WTC11 (cell line): ENCODE measurements around the gene GARIN3. TPM values are rescaled to one million over a fixed set of nuclear protein-coding genes. Genes with fewer than 3 reads are reported as not detected.

Experiments used
- ATAC-seq: fragments of 200-7000 bp; cut with Tn5 transposase; 2 replicates; pipeline ENCODE4 v1.10.0; 2021; ENCODE audit warnings: mild to moderate bottlenecking, moderate library complexity
- CTCF ChIA-PET: fragments of 300-600 bp; sonication (Branson Sonifier 250); formaldehyde crosslinking; loops from one replicate; lab custom pipeline; 2021; ENCODE audit warnings: antibody characterized with exemption; lab: Charles Lee
- POLR2A ChIA-PET: fragments of 350-600 bp; sonication (Branson Sonifier 250); formaldehyde crosslinking; loops from one replicate; lab custom pipeline; 2021; ENCODE audit warnings: antibody characterized with exemption; lab: Charles Lee
- DNase-seq: peaks from one replicate; pipeline ENCODE4 v3.0.0; 2021; ENCODE audit warnings: low spot score
- H3K27ac Mint-ChIP-seq: 2 replicates; pipeline ENCODE4 v1.8.0; 2021; ENCODE audit warnings: mixed read lengths
- H3K27me3 Mint-ChIP-seq: 2 replicates; pipeline ENCODE4 v1.8.0; 2021; ENCODE audit warnings: low read depth, mild to moderate bottlenecking, moderate library complexity, mixed read lengths
- H3K36me3 Mint-ChIP-seq: 2 replicates; pipeline ENCODE4 v1.8.0; 2021; ENCODE audit warnings: mixed read lengths
- H3K4me1 Mint-ChIP-seq: 2 replicates; pipeline ENCODE4 v1.8.0; 2022; ENCODE audit warnings: mixed read lengths
- H3K4me3 Mint-ChIP-seq: 2 replicates; pipeline ENCODE4 v1.8.0; 2021; ENCODE audit warnings: mild to moderate bottlenecking, moderate library complexity, mixed read lengths
- H3K9me3 Mint-ChIP-seq: 2 replicates; pipeline ENCODE4 v1.8.0; 2021; ENCODE audit warnings: mixed read lengths
- FOXJ3 ChIP-seq: sonication (generic); formaldehyde crosslinking; IDR thresholded peaks from 2 replicates; pipeline ENCODE4 v1.9.0; 2021; ENCODE audit warnings: missing genetic modification reagents, mild to moderate bottlenecking, borderline replicate concordance
- IRF2 ChIP-seq: sonication (generic); formaldehyde crosslinking; IDR thresholded peaks from 2 replicates; pipeline ENCODE4 v1.8.0; 2022; ENCODE audit warnings: low read depth, missing genetic modification reagents, borderline replicate concordance
- ZBTB21 ChIP-seq: sonication (generic); formaldehyde crosslinking; IDR thresholded peaks from 2 replicates; pipeline ENCODE4 v1.8.1; 2023; ENCODE audit warnings: mild to moderate bottlenecking, missing genetic modification reagents, borderline replicate concordance
- ZNF138 ChIP-seq: sonication (generic); formaldehyde crosslinking; conservative IDR thresholded peaks from 2 replicates; pipeline ENCODE4 v1.8.1; 2022; ENCODE audit warnings: mild to moderate bottlenecking, moderate library complexity, missing genetic modification reagents
- total RNA-seq: library from RNA; stranded (reverse); gene quantifications from 3 replicates; pipeline ENCODE4 v1.2.3, GENCODE V29; 2021
- TF ChIP-seq, protein P1 (sequence below): fragments of 250-450 bp; sonication (Bioruptor Pico); IDR thresholded peaks from 2 replicates; pipeline ENCODE4 v1.8.0; 2021; ENCODE audit warnings: mild to moderate bottlenecking
- TF ChIP-seq, protein P2 (sequence below): sonication (generic); formaldehyde crosslinking; IDR thresholded peaks from 2 replicates; pipeline ENCODE4 v1.8.0; 2022; ENCODE audit warnings: mild to moderate bottlenecking, missing genetic modification reagents
- TF ChIP-seq, protein P3 (sequence below): sonication (generic); formaldehyde crosslinking; IDR thresholded peaks from 2 replicates; pipeline ENCODE4 v1.8.1; 2022; ENCODE audit warnings: low read depth, missing genetic modification reagents, borderline replicate concordance
- TF ChIP-seq, protein P4 (sequence below): sonication (generic); formaldehyde crosslinking; IDR thresholded peaks from 2 replicates; pipeline ENCODE4 v1.8.0; 2023; ENCODE audit warnings: mild to moderate bottlenecking, missing genetic modification reagents
- TF ChIP-seq, protein P5 (sequence below): sonication (generic); formaldehyde crosslinking; IDR thresholded peaks from 2 replicates; pipeline ENCODE4 v1.8.1; 2023; ENCODE audit warnings: mild to moderate bottlenecking, missing genetic modification reagents, borderline replicate concordance
- TF ChIP-seq, protein P6 (sequence below): fragments of 200-600 bp; IDR thresholded peaks from 2 replicates; pipeline ENCODE4 v1.8.0; 2022; ENCODE audit warnings: antibody characterized with exemption

GARIN3 gene
- total RNA-seq, 1 experiment from 2014 or later = not detected

DNA sequence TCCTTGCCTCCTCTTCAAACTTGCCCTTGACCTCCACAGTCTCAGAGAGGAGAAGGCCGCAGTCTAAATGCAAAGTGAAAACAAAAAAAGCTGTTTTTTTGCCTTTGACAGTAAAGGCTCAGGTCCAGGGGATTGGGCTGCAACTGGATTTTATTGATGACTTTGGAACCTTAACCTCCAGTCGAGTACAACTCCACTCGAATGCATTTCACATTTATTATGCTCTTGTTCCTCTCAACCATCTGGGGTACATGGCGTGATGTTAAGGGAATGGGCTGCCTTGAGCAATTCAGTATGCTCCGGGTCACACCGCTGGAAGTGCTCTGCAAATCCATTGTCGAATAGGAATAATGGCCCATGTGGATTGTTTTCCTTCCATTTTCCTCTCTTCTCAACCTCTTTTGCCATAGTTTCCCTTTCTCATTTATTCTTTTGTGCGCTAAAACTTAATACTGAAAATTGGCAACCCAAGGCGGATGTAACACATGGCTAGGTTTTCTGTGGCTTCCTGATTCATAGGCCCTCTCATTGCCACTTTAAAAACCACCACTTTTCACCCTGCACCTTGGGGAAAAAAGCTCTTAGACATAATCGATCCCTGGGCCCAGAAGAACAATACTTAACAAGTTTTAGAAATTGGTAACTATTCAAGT is 48.9 kb upstream of the GARIN3 start:
- ChIA-PET POLR2A (no interaction called here), CTCF (no interaction called here)
- ATAC-seq = no peak
- Mint-ChIP-seq H3K27ac (no peak overlapping the region), H3K27me3 (no peaks in the 10 kb centered on the region; the same call in 1 of the 2 replicates), H3K4me1 (peaks cover 3% of the 10 kb centered on the region), H3K9me3 (no peaks in the 10 kb centered on the region), H3K4me3 (no peak overlapping the region), H3K36me3 (no peaks in the 10 kb centered on the region)
- TF ChIP-seq, protein P1, sequence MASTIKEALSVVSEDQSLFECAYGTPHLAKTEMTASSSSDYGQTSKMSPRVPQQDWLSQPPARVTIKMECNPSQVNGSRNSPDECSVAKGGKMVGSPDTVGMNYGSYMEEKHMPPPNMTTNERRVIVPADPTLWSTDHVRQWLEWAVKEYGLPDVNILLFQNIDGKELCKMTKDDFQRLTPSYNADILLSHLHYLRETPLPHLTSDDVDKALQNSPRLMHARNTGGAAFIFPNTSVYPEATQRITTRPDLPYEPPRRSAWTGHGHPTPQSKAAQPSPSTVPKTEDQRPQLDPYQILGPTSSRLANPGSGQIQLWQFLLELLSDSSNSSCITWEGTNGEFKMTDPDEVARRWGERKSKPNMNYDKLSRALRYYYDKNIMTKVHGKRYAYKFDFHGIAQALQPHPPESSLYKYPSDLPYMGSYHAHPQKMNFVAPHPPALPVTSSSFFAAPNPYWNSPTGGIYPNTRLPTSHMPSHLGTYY (CRISPR knock-in tag) = no peak
- TF ChIP-seq, protein P2, sequence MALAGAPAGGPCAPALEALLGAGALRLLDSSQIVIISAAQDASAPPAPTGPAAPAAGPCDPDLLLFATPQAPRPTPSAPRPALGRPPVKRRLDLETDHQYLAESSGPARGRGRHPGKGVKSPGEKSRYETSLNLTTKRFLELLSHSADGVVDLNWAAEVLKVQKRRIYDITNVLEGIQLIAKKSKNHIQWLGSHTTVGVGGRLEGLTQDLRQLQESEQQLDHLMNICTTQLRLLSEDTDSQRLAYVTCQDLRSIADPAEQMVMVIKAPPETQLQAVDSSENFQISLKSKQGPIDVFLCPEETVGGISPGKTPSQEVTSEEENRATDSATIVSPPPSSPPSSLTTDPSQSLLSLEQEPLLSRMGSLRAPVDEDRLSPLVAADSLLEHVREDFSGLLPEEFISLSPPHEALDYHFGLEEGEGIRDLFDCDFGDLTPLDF (CRISPR knock-in tag) = no peak
- TF ChIP-seq IRF2 (CRISPR knock-in tag) = no peak
- no peak for TF ChIP-seq ZNF138
- TF ChIP-seq, protein P3, sequence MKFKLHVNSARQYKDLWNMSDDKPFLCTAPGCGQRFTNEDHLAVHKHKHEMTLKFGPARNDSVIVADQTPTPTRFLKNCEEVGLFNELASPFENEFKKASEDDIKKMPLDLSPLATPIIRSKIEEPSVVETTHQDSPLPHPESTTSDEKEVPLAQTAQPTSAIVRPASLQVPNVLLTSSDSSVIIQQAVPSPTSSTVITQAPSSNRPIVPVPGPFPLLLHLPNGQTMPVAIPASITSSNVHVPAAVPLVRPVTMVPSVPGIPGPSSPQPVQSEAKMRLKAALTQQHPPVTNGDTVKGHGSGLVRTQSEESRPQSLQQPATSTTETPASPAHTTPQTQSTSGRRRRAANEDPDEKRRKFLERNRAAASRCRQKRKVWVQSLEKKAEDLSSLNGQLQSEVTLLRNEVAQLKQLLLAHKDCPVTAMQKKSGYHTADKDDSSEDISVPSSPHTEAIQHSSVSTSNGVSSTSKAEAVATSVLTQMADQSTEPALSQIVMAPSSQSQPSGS (CRISPR knock-in tag) = no peak
- no peak for TF ChIP-seq ZBTB21 (CRISPR knock-in tag)
- TF ChIP-seq, protein P4, sequence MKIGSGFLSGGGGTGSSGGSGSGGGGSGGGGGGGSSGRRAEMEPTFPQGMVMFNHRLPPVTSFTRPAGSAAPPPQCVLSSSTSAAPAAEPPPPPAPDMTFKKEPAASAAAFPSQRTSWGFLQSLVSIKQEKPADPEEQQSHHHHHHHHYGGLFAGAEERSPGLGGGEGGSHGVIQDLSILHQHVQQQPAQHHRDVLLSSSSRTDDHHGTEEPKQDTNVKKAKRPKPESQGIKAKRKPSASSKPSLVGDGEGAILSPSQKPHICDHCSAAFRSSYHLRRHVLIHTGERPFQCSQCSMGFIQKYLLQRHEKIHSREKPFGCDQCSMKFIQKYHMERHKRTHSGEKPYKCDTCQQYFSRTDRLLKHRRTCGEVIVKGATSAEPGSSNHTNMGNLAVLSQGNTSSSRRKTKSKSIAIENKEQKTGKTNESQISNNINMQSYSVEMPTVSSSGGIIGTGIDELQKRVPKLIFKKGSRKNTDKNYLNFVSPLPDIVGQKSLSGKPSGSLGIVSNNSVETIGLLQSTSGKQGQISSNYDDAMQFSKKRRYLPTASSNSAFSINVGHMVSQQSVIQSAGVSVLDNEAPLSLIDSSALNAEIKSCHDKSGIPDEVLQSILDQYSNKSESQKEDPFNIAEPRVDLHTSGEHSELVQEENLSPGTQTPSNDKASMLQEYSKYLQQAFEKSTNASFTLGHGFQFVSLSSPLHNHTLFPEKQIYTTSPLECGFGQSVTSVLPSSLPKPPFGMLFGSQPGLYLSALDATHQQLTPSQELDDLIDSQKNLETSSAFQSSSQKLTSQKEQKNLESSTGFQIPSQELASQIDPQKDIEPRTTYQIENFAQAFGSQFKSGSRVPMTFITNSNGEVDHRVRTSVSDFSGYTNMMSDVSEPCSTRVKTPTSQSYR (CRISPR knock-in tag) = no peak
- no peak for DNase-seq

DNA sequence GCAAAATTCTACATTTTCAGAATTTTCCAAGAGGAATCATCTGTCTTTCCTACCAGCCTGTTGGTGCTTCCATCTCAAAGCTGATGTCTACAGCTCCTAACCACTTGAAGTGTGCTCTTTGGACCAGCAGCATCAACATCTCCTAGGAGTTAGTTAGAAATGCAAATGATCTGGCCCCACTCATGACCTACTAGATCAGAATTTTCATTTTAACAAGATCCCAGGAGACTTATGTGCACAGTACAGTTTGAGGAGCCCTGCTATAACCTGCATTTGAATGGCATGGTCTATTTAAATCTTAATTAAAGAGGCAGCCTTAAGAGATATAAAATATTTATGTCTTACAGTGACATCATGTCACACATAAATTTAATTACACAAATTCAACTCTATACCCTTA is 48.4 kb upstream of the GARIN3 start:
- no peak overlapping the region for H3K4me3 Mint-ChIP-seq
- H3K9me3 Mint-ChIP-seq = no peaks in the 10 kb centered on the region
- ChIA-PET CTCF (no interaction called here), POLR2A (no interaction called here)
- ATAC-seq (no peak), DNase-seq (no peak)
- peaks cover 3% of the 10 kb centered on the region for H3K4me1 Mint-ChIP-seq
- H3K27ac Mint-ChIP-seq = no peak overlapping the region
- no peaks in the 10 kb centered on the region; the same call in 1 of the 2 replicates for H3K27me3 Mint-ChIP-seq
- H3K36me3 Mint-ChIP-seq = no peaks in the 10 kb centered on the region
- TF ChIP-seq, protein P5, sequence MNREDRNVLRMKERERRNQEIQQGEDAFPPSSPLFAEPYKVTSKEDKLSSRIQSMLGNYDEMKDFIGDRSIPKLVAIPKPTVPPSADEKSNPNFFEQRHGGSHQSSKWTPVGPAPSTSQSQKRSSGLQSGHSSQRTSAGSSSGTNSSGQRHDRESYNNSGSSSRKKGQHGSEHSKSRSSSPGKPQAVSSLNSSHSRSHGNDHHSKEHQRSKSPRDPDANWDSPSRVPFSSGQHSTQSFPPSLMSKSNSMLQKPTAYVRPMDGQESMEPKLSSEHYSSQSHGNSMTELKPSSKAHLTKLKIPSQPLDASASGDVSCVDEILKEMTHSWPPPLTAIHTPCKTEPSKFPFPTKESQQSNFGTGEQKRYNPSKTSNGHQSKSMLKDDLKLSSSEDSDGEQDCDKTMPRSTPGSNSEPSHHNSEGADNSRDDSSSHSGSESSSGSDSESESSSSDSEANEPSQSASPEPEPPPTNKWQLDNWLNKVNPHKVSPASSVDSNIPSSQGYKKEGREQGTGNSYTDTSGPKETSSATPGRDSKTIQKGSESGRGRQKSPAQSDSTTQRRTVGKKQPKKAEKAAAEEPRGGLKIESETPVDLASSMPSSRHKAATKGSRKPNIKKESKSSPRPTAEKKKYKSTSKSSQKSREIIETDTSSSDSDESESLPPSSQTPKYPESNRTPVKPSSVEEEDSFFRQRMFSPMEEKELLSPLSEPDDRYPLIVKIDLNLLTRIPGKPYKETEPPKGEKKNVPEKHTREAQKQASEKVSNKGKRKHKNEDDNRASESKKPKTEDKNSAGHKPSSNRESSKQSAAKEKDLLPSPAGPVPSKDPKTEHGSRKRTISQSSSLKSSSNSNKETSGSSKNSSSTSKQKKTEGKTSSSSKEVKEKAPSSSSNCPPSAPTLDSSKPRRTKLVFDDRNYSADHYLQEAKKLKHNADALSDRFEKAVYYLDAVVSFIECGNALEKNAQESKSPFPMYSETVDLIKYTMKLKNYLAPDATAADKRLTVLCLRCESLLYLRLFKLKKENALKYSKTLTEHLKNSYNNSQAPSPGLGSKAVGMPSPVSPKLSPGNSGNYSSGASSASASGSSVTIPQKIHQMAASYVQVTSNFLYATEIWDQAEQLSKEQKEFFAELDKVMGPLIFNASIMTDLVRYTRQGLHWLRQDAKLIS (CRISPR knock-in tag) = no peak
- TF ChIP-seq FOXJ3 (CRISPR knock-in tag) = no peak
- TF ChIP-seq, protein P6, sequence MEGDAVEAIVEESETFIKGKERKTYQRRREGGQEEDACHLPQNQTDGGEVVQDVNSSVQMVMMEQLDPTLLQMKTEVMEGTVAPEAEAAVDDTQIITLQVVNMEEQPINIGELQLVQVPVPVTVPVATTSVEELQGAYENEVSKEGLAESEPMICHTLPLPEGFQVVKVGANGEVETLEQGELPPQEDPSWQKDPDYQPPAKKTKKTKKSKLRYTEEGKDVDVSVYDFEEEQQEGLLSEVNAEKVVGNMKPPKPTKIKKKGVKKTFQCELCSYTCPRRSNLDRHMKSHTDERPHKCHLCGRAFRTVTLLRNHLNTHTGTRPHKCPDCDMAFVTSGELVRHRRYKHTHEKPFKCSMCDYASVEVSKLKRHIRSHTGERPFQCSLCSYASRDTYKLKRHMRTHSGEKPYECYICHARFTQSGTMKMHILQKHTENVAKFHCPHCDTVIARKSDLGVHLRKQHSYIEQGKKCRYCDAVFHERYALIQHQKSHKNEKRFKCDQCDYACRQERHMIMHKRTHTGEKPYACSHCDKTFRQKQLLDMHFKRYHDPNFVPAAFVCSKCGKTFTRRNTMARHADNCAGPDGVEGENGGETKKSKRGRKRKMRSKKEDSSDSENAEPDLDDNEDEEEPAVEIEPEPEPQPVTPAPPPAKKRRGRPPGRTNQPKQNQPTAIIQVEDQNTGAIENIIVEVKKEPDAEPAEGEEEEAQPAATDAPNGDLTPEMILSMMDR = no peak
